ENCODE measurements around the gene SLC2A2.
A peak's percentile ranks its signal among the peaks of the same experiment; 100 is the strongest.

SLC2A2 gene

GRCh38 chr3:171005648-171006047 lies 20.9 kb downstream of the SLC2A2 start:
- no peak for TF ChIP-seq CTCF (IDR thresholded peaks at IDR 0.05; ENCODE audit: low read depth, low read length, missing control alignments)
- in situ Hi-C loops (cut with HindIII; ENCODE audit: low sequenced_read_pairs), result no loop called here
- no peak overlapping the region for H3K4me3 ChIP-seq (ENCODE audit: low read depth, low read length)
- no peak for DNase-seq (ENCODE audit: low read depth)

- DNase-seq (ENCODE audit: low read depth), result no peak
- in situ Hi-C loops (cut with HindIII; ENCODE audit: low sequenced_read_pairs), result no loop called here
- TF ChIP-seq CTCF (IDR thresholded peaks at IDR 0.05; ENCODE audit: low read depth, low read length, missing control alignments), result no peak
- no peak overlapping the region for H3K4me3 ChIP-seq (ENCODE audit: low read depth, low read length)
Measured at GRCh38 chr3:171001957-171002694, 24.4 kb downstream of the SLC2A2 start.

- no peak for DNase-seq (ENCODE audit: low read depth)
Measured at GRCh38 chr3:171001250-171001893, 25.1 kb downstream of the SLC2A2 start.

GRCh38 chr3:171000281-171000680 lies 26.2 kb downstream of the SLC2A2 start:
- H3K4me3 ChIP-seq (ENCODE audit: low read depth, low read length), result no peak overlapping the region
- DNase-seq (ENCODE audit: low read depth), result no peak
- TF ChIP-seq CTCF (IDR thresholded peaks at IDR 0.05; ENCODE audit: low read depth, low read length, missing control alignments), result no peak
- in situ Hi-C loops (cut with HindIII; ENCODE audit: low sequenced_read_pairs), result no loop called here

More at GRCh38 chr3:171001250-171001893, 25.1 kb downstream of the SLC2A2 start:
- H3K4me3 ChIP-seq (ENCODE audit: low read depth, low read length), result no peak overlapping the region
- TF ChIP-seq CTCF (IDR thresholded peaks at IDR 0.05; ENCODE audit: low read depth, low read length, missing control alignments), result no peak
- in situ Hi-C loops (cut with HindIII; ENCODE audit: low sequenced_read_pairs), result no loop called here

- DNase-seq (ENCODE audit: low read depth), result peak; percentile 78
- TF ChIP-seq CTCF (IDR thresholded peaks at IDR 0.05; ENCODE audit: low read depth, low read length, missing control alignments), result no peak
- in situ Hi-C loops (cut with HindIII; ENCODE audit: low sequenced_read_pairs), result no loop called here
- no peak overlapping the region for H3K4me3 ChIP-seq (ENCODE audit: low read depth, low read length)
Measured at GRCh38 chr3:170999737-171000242, 26.7 kb downstream of the SLC2A2 start.

- no peak for TF ChIP-seq CTCF (IDR thresholded peaks at IDR 0.05; ENCODE audit: low read depth, low read length, missing control alignments)
- no peak overlapping the region for H3K4me3 ChIP-seq (ENCODE audit: low read depth, low read length)
- in situ Hi-C loops (cut with HindIII; ENCODE audit: low sequenced_read_pairs), result no loop called here
- no peak for DNase-seq (ENCODE audit: low read depth)
Measured at GRCh38 chr3:170997961-170998913, 28.3 kb downstream of the SLC2A2 start.
